Thyroid gland (tissue), 4 donors: ENCODE measurements around the gene EXOC4. TPM values are rescaled to one million over a fixed set of nuclear protein-coding genes. Genes with fewer than 3 reads are reported as not detected.

Source experiments
- DNase-seq, 2 donors: peaks; one replicate each; pipeline ENCODE4 v3.0.0-alpha.2; 2019
- H3K27ac ChIP-seq, 3 donors: fragments of 200-600 bp; sonication (generic); 1 replicate in 2 of 3; 2 replicates in 1 of 3; pipeline ENCODE4 v1.5.1; 2016 to 2019; ENCODE audit warnings: mild to moderate bottlenecking in 1 of 3, moderate library complexity in 1 of 3
- H3K27me3 ChIP-seq: fragments of 200-600 bp; sonication (generic); one replicate; pipeline ENCODE4 v1.5.1; 2019
- H3K36me3 ChIP-seq, 2 donors: fragments of 200-600 bp; sonication (generic); one replicate each; pipeline ENCODE4 v1.5.1; 2016 to 2019
- H3K4me1 ChIP-seq, 2 donors: fragments of 200-600 bp; sonication (generic); one replicate each; pipeline ENCODE4 v1.5.1; 2017 to 2019
- H3K4me3 ChIP-seq, 3 donors: fragments of 200-600 bp; sonication (generic); replicated peaks in 1 of 3; 1 replicate in 2 of 3; 2 replicates in 1 of 3; pipeline ENCODE4 v1.5.1; 2016; ENCODE audit warnings: mild to moderate bottlenecking in 1 of 3
- H3K9me3 ChIP-seq: fragments of 200-600 bp; sonication (generic); one replicate; pipeline ENCODE4 v1.5.1; 2017
- CTCF ChIP-seq, 6 experiments: fragments of 200-600 bp in 3 of 6; fragments of 450-650 bp in 3 of 6; sonication (generic) in 3 of 6; IDR thresholded peaks; one replicate each; pipeline ENCODE4 v1.5.1; 2016 to 2019; ENCODE audit warnings: antibody characterized with exemption in 6 of 6, mild to moderate bottlenecking in 2 of 6, inconsistent platforms in 1 of 6, moderate library complexity in 1 of 6
- POLR2A ChIP-seq, 2 donors: fragments of 450-650 bp; IDR thresholded peaks; one replicate each; pipeline ENCODE4 v1.6.1; 2017; ENCODE audit warnings: antibody characterized with exemption in 2 of 2, mild to moderate bottlenecking in 2 of 2, moderate library complexity in 1 of 2
- WGBS, 2 donors: methylation state at CpG; one replicate each; pipeline ENCODE4 v1.1.5; 2017; 5-methylcytosine and 5-hydroxymethylcytosine counted together
- intact Hi-C: fragments of 100-400 bp; cut with DNase I; formaldehyde crosslinking; loops from one replicate; pipeline ENCODE4 v1.15.1; 2023
- total RNA-seq, 4 donors: library from RNA; depleted of rRNA; stranded (reverse); fragments of >200 nt; gene quantifications; one replicate each; pipeline ENCODE4 v1.2.3, GENCODE V29; 2016

The EXOC4 gene
- total RNA-seq, 4 donors from 2014 or later: 74.0 to 116 (median 107) TPM

GRCh38 chr7:133299676-133300075 is 46.8 kb downstream of the EXOC4 start:
- TF ChIP-seq POLR2A (IDR thresholded peaks at IDR 0.05) (no peak), CTCF (IDR thresholded peaks at IDR 0.05) (no peak)
- WGBS, 2 donors: 98% methylated on average over 1 of the region's 1 CpG

DNA sequence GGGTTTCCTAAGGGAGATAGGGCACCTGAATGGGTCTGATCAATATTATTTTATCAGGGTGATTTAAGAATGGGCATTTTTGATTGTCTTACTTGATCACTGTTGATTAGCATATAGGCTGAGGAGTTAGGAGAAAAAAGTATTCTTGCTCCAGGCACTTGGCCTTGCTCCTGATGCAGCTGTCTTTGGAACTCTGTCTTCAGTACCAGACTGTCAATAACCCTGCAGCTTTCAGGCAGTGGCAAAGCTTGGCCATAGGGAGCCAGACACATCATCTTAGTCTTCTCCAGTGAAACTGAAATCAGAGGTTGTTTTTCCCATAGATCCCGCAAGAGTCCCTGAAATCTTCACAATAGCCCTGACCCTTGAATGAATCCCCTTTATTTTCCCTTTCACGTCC is 47.2 kb downstream of the EXOC4 start:
- DNase-seq: no peak
- intact Hi-C loops: no loop called here
- Histone ChIP-seq H3K27me3 (no peaks in the 10 kb centered on the region), H3K9me3 (no peaks in the 10 kb centered on the region), H3K4me1 (peaks cover 11 to 35% of the 10 kb centered on the region in 2 donors), H3K27ac (no peak overlapping the region), H3K4me3 (no peak overlapping the region), H3K36me3 (no peaks in the 10 kb centered on the region)
- 95 to 99% methylated on average over 2 of the region's 2 CpGs for WGBS, 2 donors
- TF ChIP-seq CTCF (IDR thresholded peaks at IDR 0.05) (no peak), POLR2A (IDR thresholded peaks at IDR 0.05) (no peak)

More at GRCh38 chr7:133299676-133300075, 46.8 kb downstream of the EXOC4 start:
- Histone ChIP-seq H3K27me3 (no peaks in the 10 kb centered on the region), H3K36me3 (no peaks in the 10 kb centered on the region), H3K4me3 (no peak overlapping the region), H3K9me3 (no peaks in the 10 kb centered on the region), H3K27ac (no peak overlapping the region), H3K4me1 (peaks cover 11 to 35% of the 10 kb centered on the region in 2 donors)
- intact Hi-C loops: no loop called here
- no peak for DNase-seq

- Histone ChIP-seq H3K27me3 (no peaks in the 10 kb centered on the region), H3K27ac (no peak overlapping the region), H3K36me3 (peaks cover 0 to under 1% of the 10 kb centered on the region in 2 donors), H3K9me3 (no peaks in the 10 kb centered on the region), H3K4me1 (peaks cover 11 to 35% of the 10 kb centered on the region in 2 donors), H3K4me3 (no peak overlapping the region)
- no peak for TF ChIP-seq CTCF (IDR thresholded peaks at IDR 0.05)
- TF ChIP-seq POLR2A (IDR thresholded peaks at IDR 0.05): no peak
- no peak for DNase-seq
- intact Hi-C loops: no loop called here
- WGBS, 2 donors: 80 to 84% methylated on average over 5 of the region's 5 CpGs
Observed at GRCh38 chr7:133300811-133301210, 47.9 kb downstream of the EXOC4 start.

GRCh38 chr7:133301444-133301843 is 48.6 kb downstream of the EXOC4 start:
- Histone ChIP-seq H3K4me1 (peaks cover 11 to 35% of the 10 kb centered on the region in 2 donors), H3K9me3 (no peaks in the 10 kb centered on the region), H3K27ac (no peak overlapping the region), H3K27me3 (no peaks in the 10 kb centered on the region), H3K4me3 (no peak overlapping the region), H3K36me3 (peaks cover 0 to 6% of the 10 kb centered on the region in 2 donors)
- WGBS, 2 donors: 39 to 57% methylated on average over 2 of the region's 2 CpGs
- DNase-seq: no peak
- intact Hi-C loops: no loop called here
- TF ChIP-seq CTCF (IDR thresholded peaks at IDR 0.05) (no peak), POLR2A (IDR thresholded peaks at IDR 0.05) (no peak)

DNA sequence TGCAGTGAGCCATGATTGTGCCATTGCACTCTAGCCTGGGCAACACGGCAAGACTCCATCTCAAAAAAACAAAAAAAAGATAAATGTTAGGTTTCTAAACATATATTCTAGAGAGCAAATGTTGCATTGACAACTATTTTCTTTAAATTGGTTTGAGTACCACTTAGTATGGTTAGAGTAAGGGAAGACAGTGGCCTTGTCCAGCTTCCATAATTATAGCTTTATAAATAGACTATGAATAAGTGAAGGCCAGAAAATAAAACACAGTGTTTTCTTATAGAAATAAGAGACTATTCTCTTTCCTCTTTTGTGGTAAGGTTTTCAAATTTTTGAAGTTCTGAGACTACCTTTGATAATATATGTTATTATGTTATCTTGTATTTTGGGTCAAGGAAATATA is 50.5 kb downstream of the EXOC4 start:
- TF ChIP-seq CTCF (IDR thresholded peaks at IDR 0.05) (no peak), POLR2A (IDR thresholded peaks at IDR 0.05) (no peak)
- H3K36me3 ChIP-seq: peaks cover 0 to 13% of the 10 kb centered on the region in 2 donors
- H3K4me1 ChIP-seq: peaks cover 7 to 27% of the 10 kb centered on the region in 2 donors
- DNase-seq: no peak
- no peaks in the 10 kb centered on the region for H3K27me3 ChIP-seq
- no peaks in the 10 kb centered on the region for H3K9me3 ChIP-seq
- intact Hi-C loops: no loop called here
- no peak overlapping the region for H3K27ac ChIP-seq
- no peak overlapping the region for H3K4me3 ChIP-seq
- WGBS, 2 donors: 100% methylated on average over 1 of the region's 1 CpG
